Endodermal cell (in vitro differentiated cells): ENCODE results near the gene TCF20. TPM values are rescaled to one million over a fixed set of nuclear protein-coding genes. Genes with fewer than 3 reads are reported as not detected.

Experiments used
- DNase-seq: peaks from one replicate; pipeline ENCODE4 v3.0.0-alpha.2; 2017
- H3K27ac ChIP-seq: 2 replicates; pipeline ENCODE4 v1.5.1; 2013; ENCODE audit warnings: mild to moderate bottlenecking, low read depth, low read length, moderate library complexity
- H3K27me3 ChIP-seq: 2 replicates; pipeline ENCODE4 v1.6.1; 2013; ENCODE audit warnings: mild to moderate bottlenecking, low read length, moderate library complexity; ENCODE audit not compliant: insufficient read depth, control insufficient read depth, poor library complexity, severe bottlenecking
- H3K36me3 ChIP-seq: 2 replicates; pipeline ENCODE4 v1.7.0; 2013; ENCODE audit warnings: mild to moderate bottlenecking, low read length, moderate library complexity; ENCODE audit not compliant: control insufficient read depth, insufficient read depth
- H3K4me1 ChIP-seq: one replicate; pipeline ENCODE4 v1.7.0; 2013; ENCODE audit warnings: low read length; ENCODE audit not compliant: control insufficient read depth, insufficient read depth
- H3K4me3 ChIP-seq: 2 replicates; pipeline ENCODE4 v1.5.1; 2013; ENCODE audit warnings: mild to moderate bottlenecking, low read length, moderate library complexity
- H3K9ac ChIP-seq: 2 replicates; pipeline ENCODE4 v1.6.1; 2013; ENCODE audit warnings: mild to moderate bottlenecking, low read length, moderate library complexity; ENCODE audit not compliant: poor library complexity, severe bottlenecking; ENCODE audit errors: extremely low read depth
- H3K9me3 ChIP-seq: 2 replicates; pipeline ENCODE4 v1.6.1; 2013; ENCODE audit warnings: mild to moderate bottlenecking, low read length, moderate library complexity; ENCODE audit not compliant: control insufficient read depth
- H3K27ac Mint-ChIP-seq: 2 replicates; pipeline ENCODE4 v1.8.0; 2020; ENCODE audit warnings: mixed read lengths
- H3K27me3 Mint-ChIP-seq: 2 replicates; pipeline ENCODE4 v1.8.0; 2021; ENCODE audit warnings: mild to moderate bottlenecking, mixed read lengths; ENCODE audit not compliant: insufficient read depth
- H3K36me3 Mint-ChIP-seq: 2 replicates; pipeline ENCODE4 v1.8.0; 2020; ENCODE audit warnings: low read depth, mixed read lengths
- H3K4me1 Mint-ChIP-seq: 2 replicates; pipeline ENCODE4 v1.8.0; 2020; ENCODE audit warnings: mixed read lengths
- H3K4me3 Mint-ChIP-seq: 2 replicates; pipeline ENCODE4 v1.8.0; 2020; ENCODE audit warnings: mild to moderate bottlenecking, moderate library complexity, mixed read lengths
- H3K9me3 Mint-ChIP-seq: 2 replicates; pipeline ENCODE4 v1.8.0; 2020; ENCODE audit warnings: mild to moderate bottlenecking, mixed read lengths
- CTCF ChIP-seq: fragments of 200-600 bp; sonication (generic); conservative IDR thresholded peaks from 2 replicates; pipeline ENCODE4 v1.5.0; 2021; ENCODE audit warnings: antibody characterized with exemption, mild to moderate bottlenecking
- WGBS, 2 experiments: methylation state at CpG; one replicate each; pipeline versions ENCODE4 v1.1.5 to v1.1.7; 2013; ENCODE audit warnings: missing lambda C conversion rate in 2 of 2, mixed read lengths in 1 of 2; ENCODE audit not compliant: insufficient coverage in 1 of 2, insufficient read length in 1 of 2; 5-methylcytosine and 5-hydroxymethylcytosine counted together
- total RNA-seq, 2 donors: library from RNA; stranded (reverse); fragmentation: NEBNext Ultra II Directional in 1 of 2; extraction: Animal tissue kit (Norgen Biotek cat#: 25700) in 1 of 2; gene quantifications; 2 replicates in 1 of 2; 3 replicates in 1 of 2; pipeline ENCODE4 v1.2.1, GENCODE V29; 2021

The TCF20 gene
- total RNA-seq, 2 donors from 2014 or later = 113 to 134 TPM

- H3K27me3 Mint-ChIP-seq = no peaks in the 10 kb centered on the region
- DNase-seq = no peak
Observed at GRCh38 chr22:42275176-42275575, 4.7 kb upstream of the TCF20 start.

GRCh38 chr22:42273855-42274451 is 3.5 kb upstream of the TCF20 start:
- peak overlapping the region; percentile 9 for H3K27ac ChIP-seq
- H3K9ac ChIP-seq = no peak overlapping the region

More at GRCh38 chr22:42275176-42275575, 4.7 kb upstream of the TCF20 start:
- Mint-ChIP-seq H3K4me1 (peaks cover 49% of the 10 kb centered on the region), H3K36me3 (peaks cover 14% of the 10 kb centered on the region), H3K4me3 (no peak overlapping the region), H3K9me3 (no peaks in the 10 kb centered on the region), H3K27ac (peak overlapping the region; percentile 88)
- H3K27me3 ChIP-seq = no peaks in the 10 kb centered on the region
- H3K4me1 ChIP-seq = peaks cover 23% of the 10 kb centered on the region
- no peaks in the 10 kb centered on the region for H3K36me3 ChIP-seq
- no peaks in the 10 kb centered on the region for H3K9me3 ChIP-seq
- WGBS, 2 experiments = 82 to 89% methylated on average over 9 to 13 of the region's 13 CpGs
- H3K27ac ChIP-seq = no peak overlapping the region
- no peak for TF ChIP-seq CTCF
- no peak overlapping the region for H3K9ac ChIP-seq
- H3K4me3 ChIP-seq = no peak overlapping the region

GRCh38 chr22:42272431-42272999 is 2.1 kb upstream of the TCF20 start:
- Mint-ChIP-seq H3K4me3 (no peak overlapping the region), H3K9me3 (no peaks in the 10 kb centered on the region)
- WGBS, 2 experiments = 93 to 100% methylated on average over 4 to 9 of the region's 10 CpGs

More at GRCh38 chr22:42273855-42274451, 3.5 kb upstream of the TCF20 start:
- no peak for TF ChIP-seq CTCF
- peak overlapping the region; percentile 67 for H3K27ac Mint-ChIP-seq
- peak; percentile 83 for DNase-seq
- Histone ChIP-seq H3K4me3 (no peak overlapping the region), H3K9me3 (no peaks in the 10 kb centered on the region), H3K27me3 (no peaks in the 10 kb centered on the region), H3K36me3 (no peaks in the 10 kb centered on the region), H3K4me1 (peaks cover 23% of the 10 kb centered on the region)
- H3K4me3 Mint-ChIP-seq = no peak overlapping the region
- WGBS, 2 experiments = 36 to 46% methylated on average over 8 to 13 of the region's 13 CpGs
- peaks cover 14% of the 10 kb centered on the region for H3K36me3 Mint-ChIP-seq
- H3K9me3 Mint-ChIP-seq = no peaks in the 10 kb centered on the region
- peaks cover 50% of the 10 kb centered on the region for H3K4me1 Mint-ChIP-seq
- no peaks in the 10 kb centered on the region for H3K27me3 Mint-ChIP-seq

More at GRCh38 chr22:42272431-42272999, 2.1 kb upstream of the TCF20 start:
- H3K36me3 Mint-ChIP-seq = peaks cover 13% of the 10 kb centered on the region
- H3K4me1 Mint-ChIP-seq = peaks cover 54% of the 10 kb centered on the region
- H3K27me3 Mint-ChIP-seq = no peaks in the 10 kb centered on the region
- no peak for DNase-seq
- no peak overlapping the region for H3K27ac ChIP-seq
- no peaks in the 10 kb centered on the region for H3K9me3 ChIP-seq
- H3K27me3 ChIP-seq = no peaks in the 10 kb centered on the region
- peaks cover 4% of the 10 kb centered on the region for H3K36me3 ChIP-seq
- no peak overlapping the region for H3K27ac Mint-ChIP-seq
- H3K4me3 ChIP-seq = no peak overlapping the region
- no peak overlapping the region for H3K9ac ChIP-seq
- no peak for TF ChIP-seq CTCF
- H3K4me1 ChIP-seq = peaks cover 31% of the 10 kb centered on the region
